GM18520 (cell line): ENCODE data around the gene PTPRN2.

Experiments used
- ATAC-seq: cut with Tn5 transposase; IDR thresholded peaks from one replicate; pipeline ENCODE4 v1.9.1; 2021; ENCODE audit not compliant: unreplicated experiment

PTPRN2 gene

DNA sequence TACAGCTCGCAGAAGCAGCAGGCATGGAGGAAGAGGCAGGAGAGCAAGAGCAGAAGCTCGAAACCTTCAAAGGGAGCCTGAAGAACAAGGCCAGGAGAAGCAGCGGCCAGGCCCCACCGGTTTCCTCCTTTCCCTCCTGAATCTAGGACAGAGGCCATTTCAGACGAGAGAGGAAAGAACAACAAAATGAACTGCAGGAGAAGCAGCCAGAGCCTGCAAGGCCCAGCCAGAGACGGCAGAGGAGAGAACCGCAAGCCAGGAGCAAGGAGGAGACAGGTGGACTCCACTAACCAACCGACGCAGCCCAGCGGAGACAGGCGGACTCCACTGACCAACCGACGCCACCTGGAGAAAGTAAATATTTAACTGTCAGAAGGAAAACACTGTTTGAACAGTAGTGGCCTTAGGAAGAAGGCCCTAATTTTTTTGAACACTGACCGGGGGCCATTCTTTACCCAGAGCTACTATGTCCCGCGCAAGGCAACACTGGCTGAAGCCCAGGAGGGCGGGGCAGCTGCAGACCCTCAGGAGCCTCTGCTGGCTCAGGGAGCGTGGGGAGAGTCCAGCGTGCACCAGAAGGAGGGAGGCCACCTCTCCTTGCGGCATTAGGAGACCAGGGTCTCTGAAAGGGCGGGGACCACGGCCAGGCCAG, 559.2 kb downstream of the PTPRN2 start:
- no peak for ATAC-seq

GRCh38 chr7:158027646-158028045, 560.0 kb downstream of the PTPRN2 start:
- ATAC-seq = no peak

GRCh38 chr7:158026636-158027265, 560.9 kb downstream of the PTPRN2 start:
- ATAC-seq = no peak

DNA sequence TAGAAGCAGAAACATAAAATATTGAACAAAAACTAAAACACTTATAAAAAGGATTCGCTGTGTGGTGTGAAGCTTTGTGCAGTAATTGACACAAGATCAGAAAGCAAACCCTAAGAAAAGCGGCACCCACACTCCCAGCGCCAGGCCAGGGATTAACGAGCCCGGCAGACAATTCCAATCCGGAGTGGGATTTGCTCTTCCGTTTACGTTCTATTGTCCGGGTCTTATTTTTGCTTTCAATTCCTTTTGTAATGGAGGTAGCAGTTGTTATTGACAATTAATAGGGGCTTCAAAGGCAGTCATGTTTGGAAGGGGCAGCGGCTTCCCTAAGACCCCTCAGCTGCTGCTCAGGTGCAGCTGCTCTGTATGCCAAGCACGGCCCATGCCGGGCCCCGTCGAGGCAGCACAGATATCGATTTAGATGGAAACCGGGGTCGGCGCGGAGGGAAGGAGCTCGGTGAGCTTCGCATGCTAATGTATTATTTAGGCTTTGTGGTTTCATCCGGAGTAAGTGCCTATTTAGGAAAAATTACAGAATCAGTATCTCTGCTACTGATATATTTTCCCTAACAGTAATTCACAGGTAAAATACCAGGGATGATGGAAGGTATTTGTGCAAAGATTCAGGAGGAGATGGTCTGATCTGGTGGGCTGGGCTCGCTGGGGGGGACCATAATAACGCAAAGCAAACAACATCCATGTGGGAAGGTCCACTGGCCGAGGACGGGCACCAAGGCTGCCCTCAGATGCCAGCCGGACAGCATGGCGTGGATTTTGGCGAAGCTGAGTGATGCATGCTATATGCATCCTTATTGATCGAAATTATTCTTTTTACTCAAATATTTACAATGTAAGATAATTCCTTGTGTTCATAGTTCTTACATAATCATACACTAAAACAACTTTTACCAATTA, 561.7 kb downstream of the PTPRN2 start:
- no peak for ATAC-seq

GRCh38 chr7:158024881-158025280, 562.7 kb downstream of the PTPRN2 start:
- ATAC-seq = no peak

GRCh38 chr7:158024351-158024715, 563.3 kb downstream of the PTPRN2 start:
- no peak for ATAC-seq

GRCh38 chr7:158023681-158024350, 563.8 kb downstream of the PTPRN2 start:
- no peak for ATAC-seq

- no peak for ATAC-seq
Measured at GRCh38 chr7:158023157-158023556, 564.5 kb downstream of the PTPRN2 start.

GRCh38 chr7:158022601-158023000, 565.0 kb downstream of the PTPRN2 start:
- ATAC-seq = no peak

GRCh38 chr7:158021836-158022235, 565.8 kb downstream of the PTPRN2 start:
- ATAC-seq = no peak

DNA sequence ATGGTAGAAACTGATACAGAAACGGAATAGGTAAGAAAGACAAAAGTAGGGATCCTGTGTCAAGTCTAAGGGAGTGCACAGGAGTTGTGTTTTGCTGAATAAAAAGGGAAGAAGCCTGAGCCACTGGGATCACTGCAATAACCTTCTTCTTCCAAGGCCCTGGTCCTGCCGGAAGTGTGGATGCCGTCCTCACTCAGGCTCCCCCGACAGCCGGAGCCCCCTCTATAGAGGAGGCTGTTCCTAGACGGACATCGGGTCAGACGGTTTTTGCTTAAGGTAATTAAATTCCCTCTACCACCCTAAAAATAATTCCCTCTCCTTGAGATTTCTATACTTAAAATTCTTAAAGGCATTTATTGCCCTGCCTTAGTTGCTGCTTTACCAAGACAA, 566.9 kb downstream of the PTPRN2 start:
- ATAC-seq = no peak

DNA sequence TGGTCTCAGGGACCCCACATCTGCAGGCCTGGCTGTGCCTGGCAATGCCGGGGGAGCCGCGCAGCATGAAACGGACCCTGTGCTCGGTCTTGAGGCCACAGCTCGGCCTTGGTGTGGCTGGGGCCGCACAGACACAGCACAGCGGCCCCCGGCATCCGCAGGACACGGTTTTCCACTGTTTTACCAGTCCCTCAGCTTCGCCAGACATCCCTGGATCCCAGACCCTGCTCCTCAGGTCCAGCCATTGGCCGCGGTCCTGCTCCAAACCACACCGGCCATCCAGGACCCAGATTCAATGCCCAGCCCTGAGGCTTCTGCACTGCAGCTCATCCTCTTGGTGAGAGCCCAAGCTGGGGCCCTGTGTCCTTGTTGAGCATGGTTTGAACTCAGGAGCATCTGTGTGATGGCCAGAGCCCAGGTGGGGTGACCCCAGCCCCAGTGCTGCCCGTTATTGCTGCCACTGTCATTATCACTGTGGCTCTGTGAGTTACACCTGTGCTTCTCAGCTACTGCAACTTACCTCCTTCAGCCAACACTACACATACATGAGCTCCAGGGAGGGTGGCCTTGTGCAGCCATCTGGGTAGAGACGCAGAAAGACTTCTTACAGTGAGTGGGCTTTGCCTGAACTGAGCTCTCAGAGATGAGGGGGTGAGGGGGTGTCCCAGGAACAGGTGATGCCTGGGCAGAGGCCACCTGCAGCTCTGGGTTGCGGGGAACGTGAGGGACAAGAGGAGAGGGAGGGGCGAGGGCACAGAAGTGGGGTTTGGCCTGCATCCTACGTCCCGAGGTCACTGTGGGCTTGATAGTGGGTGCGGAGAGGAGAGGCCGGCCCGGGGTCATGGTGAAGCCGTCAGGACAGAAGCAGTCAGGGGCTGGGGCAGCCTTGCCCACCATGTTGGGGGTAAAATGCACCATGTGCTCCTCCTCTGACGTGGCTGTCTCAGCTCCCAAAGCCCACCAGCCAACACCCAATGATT, 567.6 kb downstream of the PTPRN2 start:
- ATAC-seq = no peak

- no peak for ATAC-seq
Measured at GRCh38 chr7:158018971-158019645, 568.5 kb downstream of the PTPRN2 start.

- ATAC-seq = no peak
Measured at GRCh38 chr7:158018098-158018762, 569.4 kb downstream of the PTPRN2 start.

- no peak for ATAC-seq
Measured at GRCh38 chr7:158017111-158018097, 570.2 kb downstream of the PTPRN2 start.

GRCh38 chr7:158016180-158017097, 571.2 kb downstream of the PTPRN2 start:
- ATAC-seq = no peak
